ENCODE results near the gene CCDC142.

The CCDC142 gene

DNA sequence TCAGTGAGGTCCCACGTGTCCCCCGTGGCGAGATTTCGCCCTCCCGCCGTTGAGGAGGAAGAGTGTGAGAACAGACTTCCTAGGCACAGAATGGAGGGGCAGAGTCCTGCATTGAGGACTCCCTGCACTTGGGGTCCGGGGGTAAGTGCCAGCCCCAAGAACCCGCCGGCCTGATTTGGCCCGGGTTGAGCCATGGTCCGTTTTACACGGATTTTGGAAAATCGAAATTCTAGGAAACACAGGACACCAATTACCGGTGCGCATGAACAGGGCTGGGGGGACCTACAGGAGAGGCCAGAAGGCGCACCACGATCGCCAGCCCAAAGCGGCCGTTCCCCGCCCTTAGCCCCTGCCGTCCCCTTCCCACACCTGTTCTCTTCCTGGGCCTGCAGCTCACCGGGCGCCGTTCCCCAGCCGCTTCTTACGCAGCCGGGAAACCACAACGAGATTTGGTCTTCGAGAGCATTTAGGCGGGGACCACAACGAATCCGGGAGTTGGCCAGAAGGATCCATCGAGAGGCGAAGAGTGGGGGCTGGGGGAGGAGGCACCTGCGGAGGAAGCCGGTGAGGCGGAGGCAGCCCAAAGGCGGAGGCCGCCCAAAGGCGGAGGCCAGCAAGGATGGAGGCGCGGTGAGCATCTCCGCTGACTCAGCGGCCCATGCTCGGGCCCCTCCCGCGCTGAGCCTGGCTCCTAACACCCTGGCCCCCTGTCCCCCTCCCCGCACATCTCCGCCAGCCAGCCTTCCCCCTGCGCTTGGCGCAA is 31.0 kb upstream of the CCDC142 start:
- in situ Hi-C loops (cut with HindIII; ENCODE audit: low sequenced_read_pairs), result no loop called here
- TF ChIP-seq CTCF (IDR thresholded peaks at IDR 0.05; ENCODE audit: low read depth, low read length), result no peak
- no peak for DNase-seq (ENCODE audit: low read depth, low spot score)
- H3K4me3 ChIP-seq (ENCODE audit: low read depth, low read length), result no peak overlapping the region

- no peak for DNase-seq (ENCODE audit: low read depth, low spot score)
- no peak for TF ChIP-seq CTCF (IDR thresholded peaks at IDR 0.05; ENCODE audit: low read depth, low read length)
- in situ Hi-C loops (cut with HindIII; ENCODE audit: low sequenced_read_pairs), result no loop called here
- no peak overlapping the region for H3K4me3 ChIP-seq (ENCODE audit: low read depth, low read length)
Measured at GRCh38 chr2:74512744-74513604, 30.2 kb upstream of the CCDC142 start.

GRCh38 chr2:74511104-74511989 is 28.5 kb upstream of the CCDC142 start:
- no peak overlapping the region for H3K4me3 ChIP-seq (ENCODE audit: low read depth, low read length)
- TF ChIP-seq CTCF (IDR thresholded peaks at IDR 0.05; ENCODE audit: low read depth, low read length), result no peak
- DNase-seq (ENCODE audit: low read depth, low spot score), result no peak
- in situ Hi-C loops (cut with HindIII; ENCODE audit: low sequenced_read_pairs), result no loop called here

GRCh38 chr2:74510272-74510671 is 27.5 kb upstream of the CCDC142 start:
- in situ Hi-C loops (cut with HindIII; ENCODE audit: low sequenced_read_pairs), result no loop called here
- TF ChIP-seq CTCF (IDR thresholded peaks at IDR 0.05; ENCODE audit: low read depth, low read length), result no peak
- no peak overlapping the region for H3K4me3 ChIP-seq (ENCODE audit: low read depth, low read length)
- DNase-seq (ENCODE audit: low read depth, low spot score), result no peak

GRCh38 chr2:74507926-74508520 is 25.2 kb upstream of the CCDC142 start:
- H3K4me3 ChIP-seq (ENCODE audit: low read depth, low read length), result peak overlapping the region; percentile 97
- in situ Hi-C loops (cut with HindIII; ENCODE audit: low sequenced_read_pairs), result no loop called here
- no peak for TF ChIP-seq CTCF (IDR thresholded peaks at IDR 0.05; ENCODE audit: low read depth, low read length)
- DNase-seq (ENCODE audit: low read depth, low spot score), result no peak

Measured in astrocyte of the spinal cord (primary cell).